ENCODE data around the gene TBC1D10A. TPM values are rescaled to one million over a fixed set of nuclear protein-coding genes. Genes with fewer than 3 reads are reported as not detected.
A peak's percentile ranks its signal among the peaks of the same experiment; 100 is the strongest.

The TBC1D10A gene
- total and polyA plus RNA-seq, 8 donors = 4.0 to 19.4 (median 7.6) TPM

- Histone ChIP-seq H3K4me3 (no peak overlapping the region), H3K27me3 (no peaks in the 10 kb centered on the region), H3K9me3 (no peaks in the 10 kb centered on the region), H3K36me3 (no peaks in the 10 kb centered on the region), H3K27ac (no peak overlapping the region), H3K4me1 (peaks cover 0 to 7% (median 5%) of the 10 kb centered on the region in 3 donors)
- DNase-seq = no peak
- no peak for TF ChIP-seq CTCF (IDR thresholded peaks at IDR 0.05)
- no peak for FAIRE-seq
- intact Hi-C loops (cut with DNase I) = loop anchor here in 2 of 3 donors (5.0 kb wide), 2 partner anchors 98 to 103 kb away; partner anchors contain the start of gene RNF215 (in 1 of the 2)
- WGBS, 2 donors = 83 to 90% methylated on average over 4 of the region's 4 CpGs
- no peak for ATAC-seq
Observed at GRCh38 chr22:30284666-30285065, 42.1 kb downstream of the TBC1D10A start.

GRCh38 chr22:30284172-30284571 lies 42.6 kb downstream of the TBC1D10A start:
- intact Hi-C loops (cut with DNase I) = no loop called here
- no peaks in the 10 kb centered on the region for H3K36me3 ChIP-seq
- H3K4me1 ChIP-seq = peaks cover 0 to 7% (median 5%) of the 10 kb centered on the region in 3 donors
- 82% methylated on average over 9 of the region's 9 CpGs for WGBS, 2 donors
- TF ChIP-seq CTCF (IDR thresholded peaks at IDR 0.05) = no peak
- DNase-seq = peak in 2 of 6 donors; percentile 42 to 65
- no peak for FAIRE-seq
- no peaks in the 10 kb centered on the region for H3K27me3 ChIP-seq
- no peak for ATAC-seq
- H3K9me3 ChIP-seq = no peaks in the 10 kb centered on the region
- no peak overlapping the region for H3K4me3 ChIP-seq
- no peak overlapping the region for H3K27ac ChIP-seq

GRCh38 chr22:30283342-30283741 lies 43.4 kb downstream of the TBC1D10A start:
- Histone ChIP-seq H3K4me3 (no peak overlapping the region), H3K27me3 (no peaks in the 10 kb centered on the region), H3K27ac (no peak overlapping the region), H3K4me1 (peaks cover 0 to 3% (median 2%) of the 10 kb centered on the region in 3 donors), H3K9me3 (no peaks in the 10 kb centered on the region), H3K36me3 (no peaks in the 10 kb centered on the region)
- FAIRE-seq (no peak), ATAC-seq (no peak), DNase-seq (peak in 2 of 6 donors; percentile 22 to 45)
- intact Hi-C loops (cut with DNase I) = no loop called here
- TF ChIP-seq CTCF (IDR thresholded peaks at IDR 0.05) = no peak
- 91 to 92% methylated on average over 4 of the region's 4 CpGs for WGBS, 2 donors

- Histone ChIP-seq H3K36me3 (no peaks in the 10 kb centered on the region), H3K27me3 (no peaks in the 10 kb centered on the region), H3K9me3 (no peaks in the 10 kb centered on the region), H3K27ac (no peak overlapping the region), H3K4me1 (no peaks in the 10 kb centered on the region), H3K4me3 (no peak overlapping the region)
- 72 to 75% methylated on average over 7 of the region's 7 CpGs for WGBS, 2 donors
- no peak for ATAC-seq
- no peak for FAIRE-seq
- TF ChIP-seq CTCF (IDR thresholded peaks at IDR 0.05) = no peak
- DNase-seq = peak in 2 of 6 donors; percentile 21 to 67
- intact Hi-C loops (cut with DNase I) = no loop called here
Observed at GRCh38 chr22:30282616-30283046, 44.1 kb downstream of the TBC1D10A start.

GRCh38 chr22:30280505-30280904 lies 46.2 kb downstream of the TBC1D10A start:
- Histone ChIP-seq H3K9me3 (no peaks in the 10 kb centered on the region), H3K27me3 (no peaks in the 10 kb centered on the region), H3K27ac (no peak overlapping the region), H3K4me3 (no peak overlapping the region), H3K36me3 (no peaks in the 10 kb centered on the region), H3K4me1 (no peaks in the 10 kb centered on the region)
- WGBS, 2 donors = 66 to 70% methylated on average over 8 of the region's 8 CpGs
- DNase-seq (no peak), ATAC-seq (no peak), FAIRE-seq (no peak)
- intact Hi-C loops (cut with DNase I) = no loop called here
- no peak for TF ChIP-seq CTCF (IDR thresholded peaks at IDR 0.05)

All from pancreas (tissue), 10 donors.